Endothelial cell of umbilical vein (primary cell): Measurements from ENCODE around the gene KCP.

Experiments
- EZH2 ChIP-seq: IDR thresholded peaks from 2 replicates; pipeline ENCODE4 v1.6.1; 2012; ENCODE audit warnings: borderline replicate concordance, low read depth, mild to moderate bottlenecking, moderate library complexity, low read length, inconsistent platforms; ENCODE audit not compliant: severe bottlenecking
- POLR2AphosphoS5 ChIP-seq: IDR thresholded peaks from 2 replicates; pipeline ENCODE4 v1.6.1; 2012; ENCODE audit warnings: low read depth, mild to moderate bottlenecking, control low read depth, low read length, moderate library complexity; ENCODE audit not compliant: insufficient read depth
- TF ChIP-seq, protein P1 (sequence below), 2 donors: IDR thresholded peaks; 1 replicate in 1 of 2; 2 replicates in 1 of 2; pipeline ENCODE4 v1.5.1; 2011; ENCODE audit warnings: low read length in 2 of 2, mild to moderate bottlenecking in 2 of 2, moderate library complexity in 2 of 2, control low read depth in 1 of 2, inconsistent platforms in 1 of 2, low read depth in 1 of 2; ENCODE audit not compliant: insufficient read depth in 1 of 2; ENCODE audit errors: extremely low read depth in 1 of 2

DNA sequence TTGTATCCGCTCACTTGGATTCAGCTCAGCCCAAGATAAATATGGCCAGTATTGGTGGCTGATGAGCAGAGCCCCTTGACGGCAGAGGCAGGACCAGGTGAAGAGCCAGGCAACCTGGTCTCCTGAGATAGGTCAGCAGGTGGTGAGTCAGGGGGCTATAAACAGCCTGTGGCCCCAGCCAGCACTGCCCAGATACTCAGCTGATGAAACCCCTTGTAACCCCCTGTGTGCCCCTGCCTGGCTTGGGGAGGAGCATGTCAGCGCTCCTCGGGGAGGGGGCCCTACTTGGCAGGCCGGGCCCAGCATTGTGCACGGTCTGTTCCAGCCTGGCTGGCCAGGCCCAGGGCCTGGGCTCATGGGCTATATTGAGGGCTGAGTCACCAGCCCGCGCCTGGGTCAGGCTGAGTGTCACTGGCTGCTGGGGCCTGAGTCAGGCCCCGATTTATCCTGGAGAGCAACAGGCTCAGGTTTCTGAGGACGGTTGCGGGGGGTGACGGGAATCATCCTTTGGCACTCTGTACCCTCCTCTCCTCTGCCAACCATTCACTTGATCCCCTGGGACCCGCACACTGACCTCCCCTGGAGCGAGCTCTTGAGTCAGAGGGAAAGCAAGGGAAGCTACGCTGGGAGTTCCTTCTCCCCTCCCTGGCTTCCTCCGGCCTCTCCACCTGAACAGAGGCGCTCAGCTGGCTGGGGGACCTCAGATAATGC is 83.1 kb downstream of the KCP start:
- TF ChIP-seq, protein P1, sequence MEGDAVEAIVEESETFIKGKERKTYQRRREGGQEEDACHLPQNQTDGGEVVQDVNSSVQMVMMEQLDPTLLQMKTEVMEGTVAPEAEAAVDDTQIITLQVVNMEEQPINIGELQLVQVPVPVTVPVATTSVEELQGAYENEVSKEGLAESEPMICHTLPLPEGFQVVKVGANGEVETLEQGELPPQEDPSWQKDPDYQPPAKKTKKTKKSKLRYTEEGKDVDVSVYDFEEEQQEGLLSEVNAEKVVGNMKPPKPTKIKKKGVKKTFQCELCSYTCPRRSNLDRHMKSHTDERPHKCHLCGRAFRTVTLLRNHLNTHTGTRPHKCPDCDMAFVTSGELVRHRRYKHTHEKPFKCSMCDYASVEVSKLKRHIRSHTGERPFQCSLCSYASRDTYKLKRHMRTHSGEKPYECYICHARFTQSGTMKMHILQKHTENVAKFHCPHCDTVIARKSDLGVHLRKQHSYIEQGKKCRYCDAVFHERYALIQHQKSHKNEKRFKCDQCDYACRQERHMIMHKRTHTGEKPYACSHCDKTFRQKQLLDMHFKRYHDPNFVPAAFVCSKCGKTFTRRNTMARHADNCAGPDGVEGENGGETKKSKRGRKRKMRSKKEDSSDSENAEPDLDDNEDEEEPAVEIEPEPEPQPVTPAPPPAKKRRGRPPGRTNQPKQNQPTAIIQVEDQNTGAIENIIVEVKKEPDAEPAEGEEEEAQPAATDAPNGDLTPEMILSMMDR (IDR thresholded peaks at IDR 0.05; ENCODE audit: extremely low read depth in 1 of 2, insufficient read depth in 1 of 2, low read depth in 1 of 2, low read length in 2 of 2) = no peak
- TF ChIP-seq POLR2AphosphoS5 = no peak
- no peak for TF ChIP-seq EZH2
